Neuronal stem cell (in vitro differentiated cells): ENCODE data around the gene TRIM46.

Source experiments
- DNase-seq: peaks from one replicate; pipeline ENCODE4 v3.0.0-alpha.2; 2013; ENCODE audit warnings: low spot score
- H2AFZ ChIP-seq: one replicate; pipeline ENCODE4 v1.6.1; 2013; ENCODE audit warnings: mild to moderate bottlenecking, low read length, inconsistent platforms
- H2AK5ac ChIP-seq: 2 replicates; pipeline ENCODE4 v1.6.1; 2013; ENCODE audit warnings: low read depth, mild to moderate bottlenecking, inconsistent platforms, low read length, moderate library complexity, mixed read lengths
- H2BK120ac ChIP-seq: 2 replicates; pipeline ENCODE4 v1.6.1; 2013; ENCODE audit warnings: low read depth, mild to moderate bottlenecking, inconsistent platforms, low read length, moderate library complexity, mixed read lengths
- H2BK12ac ChIP-seq: one replicate; pipeline ENCODE4 v1.6.1; 2013; ENCODE audit warnings: low read length, inconsistent platforms
- H2BK15ac ChIP-seq: 2 replicates; pipeline ENCODE4 v1.6.1; 2013; ENCODE audit warnings: mild to moderate bottlenecking, low read length, inconsistent platforms, mixed read lengths
- H2BK5ac ChIP-seq: one replicate; pipeline ENCODE4 v1.6.1; 2013; ENCODE audit warnings: inconsistent platforms, mild to moderate bottlenecking, low read length, moderate library complexity
- H3K14ac ChIP-seq: one replicate; pipeline ENCODE4 v1.6.1; 2013; ENCODE audit warnings: low read length, inconsistent platforms
- H3K18ac ChIP-seq: 2 replicates; pipeline ENCODE4 v1.6.1; 2013; ENCODE audit warnings: low read length, inconsistent platforms
- H3K23ac ChIP-seq: 2 replicates; pipeline ENCODE4 v1.6.1; 2013; ENCODE audit warnings: low read depth, mild to moderate bottlenecking, mixed read lengths, low read length, inconsistent platforms; ENCODE audit not compliant: poor library complexity
- H3K27ac ChIP-seq: replicated peaks from 3 replicates; pipeline ENCODE4 v1.5.1; 2013; ENCODE audit warnings: low read length, inconsistent platforms
- H3K27me3 ChIP-seq, 3 experiments: 2 replicates each; pipeline ENCODE4 v1.6.1; 2013; ENCODE audit warnings: low read length in 3 of 3, mild to moderate bottlenecking in 2 of 3, inconsistent platforms in 1 of 3, low read depth in 1 of 3, mixed read lengths in 1 of 3, moderate library complexity in 1 of 3; ENCODE audit not compliant: control insufficient read depth in 3 of 3, insufficient read depth in 3 of 3
- H3K36me3 ChIP-seq, 2 donors: replicated peaks in 1 of 2; 2 replicates each; pipeline ENCODE4 v1.6.1; 2013; ENCODE audit warnings: low read length in 2 of 2; ENCODE audit not compliant: control insufficient read depth in 2 of 2, insufficient read depth in 2 of 2
- H3K4ac ChIP-seq: 2 replicates; pipeline ENCODE4 v1.6.1; 2013; ENCODE audit warnings: inconsistent platforms, mild to moderate bottlenecking, low read length, moderate library complexity
- H3K4me1 ChIP-seq, 2 donors: 1 replicate in 1 of 2; 2 replicates in 1 of 2; pipeline ENCODE4 v1.6.1; 2013; ENCODE audit warnings: low read length in 2 of 2, low read depth in 1 of 2; ENCODE audit not compliant: control insufficient read depth in 2 of 2, insufficient read depth in 1 of 2
- H3K4me2 ChIP-seq: one replicate; pipeline ENCODE4 v1.6.1; 2013; ENCODE audit warnings: mild to moderate bottlenecking, low read length, inconsistent platforms; ENCODE audit not compliant: insufficient read depth, poor library complexity, severe bottlenecking
- H3K4me3 ChIP-seq, 2 donors: 2 replicates each; pipeline ENCODE4 v1.5.1; 2013; ENCODE audit warnings: low read length in 2 of 2, mild to moderate bottlenecking in 2 of 2, inconsistent platforms in 1 of 2, moderate library complexity in 1 of 2
- H3K79me1 ChIP-seq: one replicate; pipeline ENCODE4 v1.6.1; 2013; ENCODE audit warnings: low read depth, mild to moderate bottlenecking, inconsistent platforms, low read length, moderate library complexity
- H3K9ac ChIP-seq: one replicate; pipeline ENCODE4 v1.6.1; 2013; ENCODE audit warnings: mild to moderate bottlenecking, low read depth, low read length, inconsistent platforms; ENCODE audit not compliant: poor library complexity
- H3K9me3 ChIP-seq, 2 donors: replicated peaks in 1 of 2; 2 replicates each; pipeline versions ENCODE3 to v1.6.1; 2013; ENCODE audit warnings: low read length in 2 of 2, mild to moderate bottlenecking in 2 of 2, inconsistent platforms in 1 of 2, low read depth in 1 of 2, mixed read lengths in 1 of 2, moderate library complexity in 1 of 2; ENCODE audit not compliant: control insufficient read depth in 2 of 2, insufficient read depth in 1 of 2
- H4K8ac ChIP-seq: one replicate; pipeline ENCODE4 v1.6.1; 2013; ENCODE audit warnings: low read depth, mild to moderate bottlenecking, inconsistent platforms, low read length, moderate library complexity
- H4K91ac ChIP-seq: one replicate; pipeline ENCODE4 v1.6.1; 2013; ENCODE audit warnings: low read length, low read depth, mild to moderate bottlenecking, inconsistent platforms; ENCODE audit not compliant: poor library complexity
- WGBS, 2 donors: extraction: QIAGEN DNeasy Blood & Tissue Kit; methylation state at CpG; one replicate each; pipeline ENCODE4 v1.1.7; 2013; ENCODE audit warnings: missing lambda C conversion rate in 2 of 2, mixed read lengths in 1 of 2; ENCODE audit not compliant: insufficient read length in 2 of 2, insufficient replicate concordance in 1 of 2; ENCODE audit errors: extremely low coverage in 2 of 2; 5-methylcytosine and 5-hydroxymethylcytosine counted together

The TRIM46 gene

GRCh38 chr1:155202198-155202597 is 28.5 kb downstream of the TRIM46 start:
- no peak overlapping the region for H3K4me3 ChIP-seq
- H3K79me1 ChIP-seq = peaks cover 14% of the 10 kb centered on the region
- no peak overlapping the region for H4K8ac ChIP-seq
- peaks cover 60 to 84% of the 10 kb centered on the region in 2 donors for H3K36me3 ChIP-seq
- H3K4me1 ChIP-seq = peaks cover 11 to 25% of the 10 kb centered on the region in 2 donors
- no peak overlapping the region for H2BK12ac ChIP-seq
- H3K23ac ChIP-seq = no peak overlapping the region
- H3K18ac ChIP-seq = no peak overlapping the region
- H3K4me2 ChIP-seq = no peak overlapping the region
- H2BK120ac ChIP-seq = no peak overlapping the region
- no peak overlapping the region for H2AFZ ChIP-seq
- no peak overlapping the region for H3K9ac ChIP-seq
- no peak overlapping the region for H3K4ac ChIP-seq
- no peak for DNase-seq
- no peak overlapping the region for H2BK5ac ChIP-seq
- H2AK5ac ChIP-seq = no peak overlapping the region
- no peak overlapping the region for H4K91ac ChIP-seq
- peaks cover 0 to 2% of the 10 kb centered on the region in 2 donors for H3K9me3 ChIP-seq
- H3K27me3 ChIP-seq = no peaks in the 10 kb centered on the region
- no CpG with 5 or more reads among the region's 7 CpGs for WGBS, 2 donors
- H3K14ac ChIP-seq = no peak overlapping the region
- H2BK15ac ChIP-seq = no peak overlapping the region
- peak overlapping the region; percentile 33 for H3K27ac ChIP-seq

GRCh38 chr1:155202731-155203515 is 29.3 kb downstream of the TRIM46 start:
- H3K79me1 ChIP-seq = peaks cover 10% of the 10 kb centered on the region
- no peak overlapping the region for H2BK5ac ChIP-seq
- no peak overlapping the region for H3K4me2 ChIP-seq
- no peak overlapping the region for H3K18ac ChIP-seq
- H2BK12ac ChIP-seq = no peak overlapping the region
- H3K36me3 ChIP-seq = peaks cover 53 to 77% of the 10 kb centered on the region in 2 donors
- no peak overlapping the region for H3K9ac ChIP-seq
- H3K23ac ChIP-seq = no peak overlapping the region
- H2BK15ac ChIP-seq = no peak overlapping the region
- peak overlapping the region; percentile 33 for H3K27ac ChIP-seq
- no peak for DNase-seq
- peak overlapping the region; percentile 67 for H4K8ac ChIP-seq
- H3K4me3 ChIP-seq = no peak overlapping the region
- no CpG with 5 or more reads among the region's 19 CpGs for WGBS, 2 donors
- no peak overlapping the region for H2AK5ac ChIP-seq
- H3K14ac ChIP-seq = peak overlapping the region; percentile 42
- no peak overlapping the region for H2BK120ac ChIP-seq
- H3K4ac ChIP-seq = no peak overlapping the region
- H2AFZ ChIP-seq = no peak overlapping the region
- H3K4me1 ChIP-seq = peaks cover 6 to 19% of the 10 kb centered on the region in 2 donors
- H4K91ac ChIP-seq = no peak overlapping the region
- H3K27me3 ChIP-seq = no peaks in the 10 kb centered on the region
- peaks cover 0 to 2% of the 10 kb centered on the region in 2 donors for H3K9me3 ChIP-seq

GRCh38 chr1:155205035-155205434 is 31.4 kb downstream of the TRIM46 start:
- H4K8ac ChIP-seq = no peak overlapping the region
- H4K91ac ChIP-seq = no peak overlapping the region
- no peak overlapping the region for H3K14ac ChIP-seq
- H3K4me2 ChIP-seq = no peak overlapping the region
- no peak overlapping the region for H2BK15ac ChIP-seq
- H3K4me3 ChIP-seq = no peak overlapping the region
- H2AFZ ChIP-seq = no peak overlapping the region
- no peak overlapping the region for H2BK12ac ChIP-seq
- H3K27ac ChIP-seq = peak overlapping the region; percentile 15
- no peaks in the 10 kb centered on the region for H3K9me3 ChIP-seq
- H3K79me1 ChIP-seq = peaks cover 6% of the 10 kb centered on the region
- no peak overlapping the region for H3K18ac ChIP-seq
- no peak for DNase-seq
- H3K4me1 ChIP-seq = peaks cover 13 to 18% of the 10 kb centered on the region in 2 donors
- no peak overlapping the region for H2BK120ac ChIP-seq
- H3K9ac ChIP-seq = no peak overlapping the region
- no peaks in the 10 kb centered on the region for H3K27me3 ChIP-seq
- H3K36me3 ChIP-seq = peaks cover 37 to 58% of the 10 kb centered on the region in 2 donors
- WGBS, 2 donors = no CpG with 5 or more reads among the region's 14 CpGs
- H2BK5ac ChIP-seq = no peak overlapping the region
- no peak overlapping the region for H2AK5ac ChIP-seq
- no peak overlapping the region for H3K4ac ChIP-seq
- H3K23ac ChIP-seq = no peak overlapping the region

GRCh38 chr1:155205969-155206593 is 32.4 kb downstream of the TRIM46 start:
- H3K27ac ChIP-seq = peak overlapping the region; percentile 8
- WGBS, 2 donors = no CpG with 5 or more reads among the region's 9 CpGs

More at GRCh38 chr1:155205969-155206593, 32.4 kb downstream of the TRIM46 start:
- H2BK120ac ChIP-seq = no peak overlapping the region
- H4K8ac ChIP-seq = peak overlapping the region; percentile 52
- no peak for DNase-seq
- H3K18ac ChIP-seq = peak overlapping the region; percentile 15
- no peaks in the 10 kb centered on the region for H3K27me3 ChIP-seq
- peaks cover 27 to 54% of the 10 kb centered on the region in 2 donors for H3K36me3 ChIP-seq
- no peak overlapping the region for H2BK15ac ChIP-seq
- no peak overlapping the region for H2AFZ ChIP-seq
- no peak overlapping the region for H3K4ac ChIP-seq
- no peaks in the 10 kb centered on the region for H3K9me3 ChIP-seq
- peaks cover 6% of the 10 kb centered on the region for H3K79me1 ChIP-seq
- no peak overlapping the region for H4K91ac ChIP-seq
- H3K4me2 ChIP-seq = no peak overlapping the region
- H3K9ac ChIP-seq = peak overlapping the region; percentile 54
- no peak overlapping the region for H2BK12ac ChIP-seq
- H3K23ac ChIP-seq = peak overlapping the region; percentile 19
- H3K4me1 ChIP-seq = peaks cover 13 to 15% of the 10 kb centered on the region in 2 donors
- H3K4me3 ChIP-seq = no peak overlapping the region
- H2AK5ac ChIP-seq = peak overlapping the region; percentile 75
- H2BK5ac ChIP-seq = no peak overlapping the region
- H3K14ac ChIP-seq = no peak overlapping the region
